HL-60 (cell line): Measurements from ENCODE around the gene ARHGEF37.
"Not testable (repeated sequence)": the region's sequence is repeated elsewhere in the genome, so short reads cannot be mapped to it uniquely, and the experiment has no call there.

Source experiments
- DNase-seq, 2 experiments: peaks; one replicate each; pipeline ENCODE4 v3.0.0-alpha.2; 2010 to 2020; ENCODE audit warnings: low read depth in 1 of 2, low spot score in 1 of 2
- H3K27ac ChIP-seq: fragments of 250-450 bp; sonication (Bioruptor Pico); replicated peaks from 2 replicates; pipeline ENCODE4 v1.5.1; 2020; ENCODE audit warnings: mild to moderate bottlenecking, moderate library complexity
- H3K27me3 ChIP-seq: fragments of 250-450 bp; sonication (Bioruptor Pico); 2 replicates; pipeline ENCODE4 v1.5.1; 2021; ENCODE audit warnings: mild to moderate bottlenecking, moderate library complexity; ENCODE audit not compliant: insufficient read depth, poor library complexity, severe bottlenecking
- H3K4me3 ChIP-seq: replicated peaks from 2 replicates; pipeline ENCODE4 v1.5.1; 2011; ENCODE audit warnings: mild to moderate bottlenecking, control low read depth, low read length; ENCODE audit not compliant: insufficient read depth
- CTCF ChIP-seq: IDR thresholded peaks from one replicate; pipeline ENCODE4 v1.5.1; 2011; ENCODE audit warnings: low read length, control low read depth, inconsistent platforms; ENCODE audit not compliant: insufficient read depth
- GABPA ChIP-seq: IDR thresholded peaks from 2 replicates; pipeline ENCODE4 v1.6.1; 2012; ENCODE audit warnings: low read depth
- POLR2AphosphoS5 ChIP-seq: IDR thresholded peaks from 2 replicates; pipeline ENCODE4 v1.6.1; 2012; ENCODE audit warnings: low read depth
- REST ChIP-seq: IDR thresholded peaks from 2 replicates; pipeline ENCODE4 v1.6.1; 2012; ENCODE audit warnings: low read depth; ENCODE audit not compliant: insufficient replicate concordance
- SPI1 ChIP-seq: IDR thresholded peaks from 2 replicates; pipeline ENCODE4 v1.6.1; 2012; ENCODE audit warnings: low read depth, mild to moderate bottlenecking, borderline replicate concordance

The ARHGEF37 gene

GRCh38 chr5:149594206-149594895 is 13.1 kb downstream of the ARHGEF37 start:
- Histone ChIP-seq H3K27me3 (no peaks in the 10 kb centered on the region), H3K27ac (no peak overlapping the region), H3K4me3 (no peak overlapping the region)
- DNase-seq, result no peak
- TF ChIP-seq SPI1 (no peak), POLR2AphosphoS5 (no peak), REST (no peak), GABPA (no peak), CTCF (no peak)

- not testable (repeated sequence) for H3K27ac ChIP-seq, H3K27me3 ChIP-seq, H3K4me3 ChIP-seq, DNase-seq
Measured at GRCh38 chr5:149595105-149595504, 13.8 kb downstream of the ARHGEF37 start.

GRCh38 chr5:149596712-149597111 is 15.4 kb downstream of the ARHGEF37 start:
- Histone ChIP-seq H3K4me3 (no peak overlapping the region), H3K27ac (no peak overlapping the region)
- DNase-seq, result no peak

More at GRCh38 chr5:149596712-149597111, 15.4 kb downstream of the ARHGEF37 start:
- TF ChIP-seq SPI1, result no peak
- no peak for TF ChIP-seq POLR2AphosphoS5
- TF ChIP-seq GABPA, result no peak
- no peak for TF ChIP-seq REST
- TF ChIP-seq CTCF, result no peak
- no peaks in the 10 kb centered on the region for H3K27me3 ChIP-seq
